GM23338 (cell line): ENCODE measurements around the gene BAHCC1. TPM values are rescaled to one million over a fixed set of nuclear protein-coding genes. Genes with fewer than 3 reads are reported as not detected.

Source experiments
- ATAC-seq: fragments of 200-7000 bp; cut with Tn5 transposase; 3 replicates; pipeline ENCODE4 v1.9.1; 2020
- DNase-seq: peaks from one replicate; pipeline ENCODE4 v3.0.0-alpha.2; 2015; ENCODE audit warnings: low spot score
- H2AFZ ChIP-seq: fragments of 200-600 bp; sonication (generic); 2 replicates; pipeline ENCODE4 v1.8.0; 2016; ENCODE audit warnings: antibody characterized with exemption, mild to moderate bottlenecking, moderate library complexity
- H3F3A ChIP-seq: fragments of 200-600 bp; sonication (generic); replicated peaks from 2 replicates; pipeline ENCODE4 v1.8.0; 2017; ENCODE audit warnings: antibody characterized with exemption, mixed run types, low read depth
- H3K27ac ChIP-seq: fragments of 200-600 bp; sonication (generic); 2 replicates; pipeline ENCODE4 v1.6.1; 2016; ENCODE audit warnings: low read depth
- H3K27me3 ChIP-seq: fragments of 200-600 bp; sonication (generic); 2 replicates; pipeline ENCODE4 v1.8.0; 2016; ENCODE audit warnings: mild to moderate bottlenecking, mixed run types, moderate library complexity; ENCODE audit not compliant: insufficient read depth
- H3K36me3 ChIP-seq: fragments of 200-600 bp; sonication (generic); 2 replicates; pipeline ENCODE4 v1.8.0; 2016; ENCODE audit warnings: mild to moderate bottlenecking; ENCODE audit not compliant: insufficient read depth
- H3K4me1 ChIP-seq: fragments of 200-600 bp; sonication (generic); 2 replicates; pipeline ENCODE4 v1.8.0; 2016; ENCODE audit warnings: mild to moderate bottlenecking, moderate library complexity; ENCODE audit not compliant: insufficient read depth
- H3K4me2 ChIP-seq: fragments of 200-600 bp; sonication (generic); 2 replicates; pipeline ENCODE4 v1.7.1; 2017; ENCODE audit warnings: mixed run types
- H3K4me3 ChIP-seq: fragments of 200-600 bp; sonication (generic); 2 replicates; pipeline ENCODE4 v1.6.1; 2016; ENCODE audit warnings: mixed run types
- H3K79me2 ChIP-seq: fragments of 200-600 bp; sonication (generic); replicated peaks from 2 replicates; pipeline ENCODE4 v1.8.0; 2017; ENCODE audit warnings: mild to moderate bottlenecking; ENCODE audit not compliant: insufficient read depth
- H3K9me2 ChIP-seq: fragments of 200-600 bp; sonication (generic); 2 replicates; pipeline ENCODE4 v1.8.0; 2017; ENCODE audit not compliant: insufficient read depth
- H4K20me1 ChIP-seq: fragments of 200-600 bp; sonication (generic); replicated peaks from 2 replicates; pipeline ENCODE4 v1.8.0; 2017; ENCODE audit warnings: mild to moderate bottlenecking; ENCODE audit not compliant: insufficient read depth
- H3K27ac Mint-ChIP-seq: 2 replicates; pipeline ENCODE4 v1.8.0; 2020; ENCODE audit warnings: inconsistent platforms, mild to moderate bottlenecking, moderate library complexity, mixed read lengths
- H3K27me3 Mint-ChIP-seq: 3 replicates; pipeline ENCODE4 v1.8.0; 2022; ENCODE audit warnings: low read depth, mild to moderate bottlenecking, moderate library complexity, mixed read lengths, inconsistent platforms; ENCODE audit not compliant: insufficient read depth, poor library complexity
- H3K36me3 Mint-ChIP-seq: 3 replicates; pipeline ENCODE4 v1.8.0; 2021; ENCODE audit warnings: low read depth, mild to moderate bottlenecking, inconsistent platforms, moderate library complexity, mixed read lengths
- H3K4me1 Mint-ChIP-seq: 3 replicates; pipeline ENCODE4 v1.8.0; 2020; ENCODE audit warnings: mild to moderate bottlenecking, inconsistent platforms, mixed read lengths
- H3K4me3 Mint-ChIP-seq: 3 replicates; pipeline ENCODE4 v1.8.0; 2021; ENCODE audit warnings: moderate library complexity, mild to moderate bottlenecking, inconsistent platforms, mixed read lengths
- H3K9me3 Mint-ChIP-seq: 3 replicates; pipeline ENCODE4 v1.8.0; 2020; ENCODE audit warnings: moderate library complexity, mild to moderate bottlenecking, inconsistent platforms, mixed read lengths
- CREB1 ChIP-seq: fragments of 250-450 bp; sonication (Bioruptor Pico); IDR thresholded peaks from 2 replicates; pipeline ENCODE4 v1.5.0; 2020; ENCODE audit warnings: low read depth, mild to moderate bottlenecking, moderate library complexity
- CTCF ChIP-seq, 2 experiments: fragments of 200-600 bp in 1 of 2; sonication (generic) in 1 of 2; conservative IDR thresholded peaks; 2 replicates each; pipeline versions ENCODE4 v1.5.1 to v1.6.1; 2016 to 2017; ENCODE audit warnings: antibody characterized with exemption in 2 of 2, low read depth in 2 of 2, mild to moderate bottlenecking in 2 of 2, moderate library complexity in 1 of 2
- ETS1 ChIP-seq: IDR thresholded peaks from 2 replicates; pipeline ENCODE4 v1.6.1; 2016; ENCODE audit warnings: antibody characterized with exemption
- EZH2phosphoT487 ChIP-seq: fragments of 200-600 bp; sonication (generic); IDR thresholded peaks from one replicate; pipeline ENCODE4 v1.8.1; 2018; ENCODE audit warnings: antibody characterized with exemption; ENCODE audit not compliant: unreplicated experiment
- JUNB ChIP-seq: IDR thresholded peaks from one replicate; pipeline ENCODE4 v1.6.1; 2016; ENCODE audit warnings: antibody characterized with exemption; ENCODE audit not compliant: unreplicated experiment
- NANOG ChIP-seq: IDR thresholded peaks from 2 replicates; pipeline ENCODE4 v1.6.1; 2016; ENCODE audit warnings: antibody characterized with exemption, borderline replicate concordance
- REST ChIP-seq: IDR thresholded peaks from one replicate; pipeline ENCODE4 v1.6.1; 2018; ENCODE audit warnings: antibody characterized with exemption; ENCODE audit not compliant: unreplicated experiment
- ZNF114 ChIP-seq: fragments of 250-450 bp; sonication (Bioruptor Pico); IDR thresholded peaks from 2 replicates; pipeline ENCODE4 v1.5.0; 2020; ENCODE audit warnings: mild to moderate bottlenecking, moderate library complexity
- ZNF462 ChIP-seq: fragments of 250-450 bp; sonication (Bioruptor Pico); IDR thresholded peaks from 2 replicates; pipeline ENCODE4 v1.5.0; 2020; ENCODE audit warnings: mild to moderate bottlenecking, moderate library complexity
- polyA plus RNA-seq: library from polyadenylated mRNA; unstranded; fragments of >200 nt; fragmentation: Nextera tagmentation; extraction: Ambion mirVana; gene quantifications from 2 replicates; pipeline ENCODE4 v1.2.1, GENCODE V29; 2016
- total RNA-seq: library from RNA; depleted of rRNA; stranded (reverse); fragments of >200 nt; shearing (Covaris generic); gene quantifications from 2 replicates; pipeline ENCODE4 v1.2.3, GENCODE V29; 2014

BAHCC1 gene
- total and polyA plus RNA-seq, 2 experiments from 2014 or later = 0.24 to 1.1 TPM

GRCh38 chr17:81419319-81419885 lies 24.1 kb downstream of the BAHCC1 start:
- DNase-seq = no peak
- no peaks in the 10 kb centered on the region for H3K4me1 Mint-ChIP-seq
- no peaks in the 10 kb centered on the region for H4K20me1 ChIP-seq
- no peaks in the 10 kb centered on the region for H3K4me1 ChIP-seq
- peak overlapping the region; percentile 78; the same call in 1 of the 2 replicates for H2AFZ ChIP-seq
- peaks cover 6% of the 10 kb centered on the region for H3K27me3 Mint-ChIP-seq
- H3K9me3 Mint-ChIP-seq = no peaks in the 10 kb centered on the region
- no peaks in the 10 kb centered on the region for H3K9me2 ChIP-seq
- no peak overlapping the region for H3K4me3 Mint-ChIP-seq
- no peak overlapping the region for H3K27ac ChIP-seq
- H3K27ac Mint-ChIP-seq = no peak overlapping the region
- H3K36me3 Mint-ChIP-seq = no peaks in the 10 kb centered on the region
- H3K36me3 ChIP-seq = no peaks in the 10 kb centered on the region
- H3K4me3 ChIP-seq = no peak overlapping the region
- no peaks in the 10 kb centered on the region for H3F3A ChIP-seq
- H3K27me3 ChIP-seq = no peaks in the 10 kb centered on the region
- peak; percentile 43 for ATAC-seq
- TF ChIP-seq CREB1 (CRISPR knock-in tag) (no peak), ZNF114 (CRISPR knock-in tag) (no peak), EZH2phosphoT487 (no peak), NANOG (no peak), ZNF462 (CRISPR knock-in tag) (no peak), JUNB (no peak), ETS1 (no peak), CTCF (conservative IDR thresholded peaks at IDR 0.05; ENCODE audit: low read depth in 2 of 2) (no peak), REST (no peak)
- H3K79me2 ChIP-seq = no peaks in the 10 kb centered on the region
- peak overlapping the region; percentile 51; the same call in 1 of the 2 replicates for H3K4me2 ChIP-seq
